ENCODE measurements around the gene PDE6D.

PDE6D gene

GRCh38 chr2:231726276-231726675 lies 54.8 kb downstream of the PDE6D start:
- peaks cover 10% of the 10 kb centered on the region for H3K36me3 Mint-ChIP-seq (ENCODE audit: low read depth)
- no peaks in the 10 kb centered on the region for H3K9me3 Mint-ChIP-seq
- DNase-seq, result no peak
- no peak overlapping the region for H3K4me3 Mint-ChIP-seq
- no peak for TF ChIP-seq CTCF (IDR thresholded peaks at IDR 0.05)
- peak overlapping the region; percentile 68 for H3K27ac Mint-ChIP-seq
- H3K27me3 Mint-ChIP-seq (ENCODE audit: low read depth, poor library complexity), result no peaks in the 10 kb centered on the region
- H3K4me1 Mint-ChIP-seq, result peaks cover 32% of the 10 kb centered on the region

- peaks cover 40% of the 10 kb centered on the region for H3K4me1 Mint-ChIP-seq
- no peak for TF ChIP-seq CTCF (IDR thresholded peaks at IDR 0.05)
- DNase-seq, result no peak
- H3K27me3 Mint-ChIP-seq (ENCODE audit: low read depth, poor library complexity), result peaks cover 4% of the 10 kb centered on the region
- H3K4me3 Mint-ChIP-seq, result no peak overlapping the region
- no peaks in the 10 kb centered on the region for H3K9me3 Mint-ChIP-seq
- no peak overlapping the region for H3K27ac Mint-ChIP-seq
- H3K36me3 Mint-ChIP-seq (ENCODE audit: low read depth), result peaks cover 7% of the 10 kb centered on the region
Measured at GRCh38 chr2:231725476-231725875, 55.6 kb downstream of the PDE6D start.

GRCh38 chr2:231722721-231723307 lies 58.3 kb downstream of the PDE6D start:
- no peak for DNase-seq
- Mint-ChIP-seq H3K36me3 (ENCODE audit: low read depth) (no peaks in the 10 kb centered on the region), H3K27ac (no peak overlapping the region), H3K27me3 (ENCODE audit: low read depth, poor library complexity) (peaks cover 4% of the 10 kb centered on the region), H3K4me1 (peaks cover 56% of the 10 kb centered on the region), H3K9me3 (no peaks in the 10 kb centered on the region), H3K4me3 (no peak overlapping the region)
- TF ChIP-seq CTCF (IDR thresholded peaks at IDR 0.05), result no peak

GRCh38 chr2:231720987-231721966 lies 59.8 kb downstream of the PDE6D start:
- H3K27me3 Mint-ChIP-seq (ENCODE audit: low read depth, poor library complexity), result peaks cover 4% of the 10 kb centered on the region
- H3K4me1 Mint-ChIP-seq, result peaks cover 54% of the 10 kb centered on the region
- no peak for TF ChIP-seq CTCF (IDR thresholded peaks at IDR 0.05)
- H3K27ac Mint-ChIP-seq, result no peak overlapping the region
- no peaks in the 10 kb centered on the region for H3K9me3 Mint-ChIP-seq
- no peak overlapping the region for H3K4me3 Mint-ChIP-seq
- H3K36me3 Mint-ChIP-seq (ENCODE audit: low read depth), result no peaks in the 10 kb centered on the region
- no peak for DNase-seq

GRCh38 chr2:231720292-231720986 lies 60.6 kb downstream of the PDE6D start:
- no peak overlapping the region for H3K4me3 Mint-ChIP-seq

More at GRCh38 chr2:231720292-231720986, 60.6 kb downstream of the PDE6D start:
- H3K27me3 Mint-ChIP-seq (ENCODE audit: low read depth, poor library complexity), result peaks cover 4% of the 10 kb centered on the region
- no peak overlapping the region for H3K27ac Mint-ChIP-seq
- H3K4me1 Mint-ChIP-seq, result peaks cover 52% of the 10 kb centered on the region
- no peak for DNase-seq
- H3K36me3 Mint-ChIP-seq (ENCODE audit: low read depth), result no peaks in the 10 kb centered on the region
- no peaks in the 10 kb centered on the region for H3K9me3 Mint-ChIP-seq
- no peak for TF ChIP-seq CTCF (IDR thresholded peaks at IDR 0.05)
